Measurements from ENCODE around the gene TUBGCP2.

GRCh38 chr10:133247681-133248333, 60.9 kb downstream of the TUBGCP2 start:
- TF ChIP-seq, protein P1, sequence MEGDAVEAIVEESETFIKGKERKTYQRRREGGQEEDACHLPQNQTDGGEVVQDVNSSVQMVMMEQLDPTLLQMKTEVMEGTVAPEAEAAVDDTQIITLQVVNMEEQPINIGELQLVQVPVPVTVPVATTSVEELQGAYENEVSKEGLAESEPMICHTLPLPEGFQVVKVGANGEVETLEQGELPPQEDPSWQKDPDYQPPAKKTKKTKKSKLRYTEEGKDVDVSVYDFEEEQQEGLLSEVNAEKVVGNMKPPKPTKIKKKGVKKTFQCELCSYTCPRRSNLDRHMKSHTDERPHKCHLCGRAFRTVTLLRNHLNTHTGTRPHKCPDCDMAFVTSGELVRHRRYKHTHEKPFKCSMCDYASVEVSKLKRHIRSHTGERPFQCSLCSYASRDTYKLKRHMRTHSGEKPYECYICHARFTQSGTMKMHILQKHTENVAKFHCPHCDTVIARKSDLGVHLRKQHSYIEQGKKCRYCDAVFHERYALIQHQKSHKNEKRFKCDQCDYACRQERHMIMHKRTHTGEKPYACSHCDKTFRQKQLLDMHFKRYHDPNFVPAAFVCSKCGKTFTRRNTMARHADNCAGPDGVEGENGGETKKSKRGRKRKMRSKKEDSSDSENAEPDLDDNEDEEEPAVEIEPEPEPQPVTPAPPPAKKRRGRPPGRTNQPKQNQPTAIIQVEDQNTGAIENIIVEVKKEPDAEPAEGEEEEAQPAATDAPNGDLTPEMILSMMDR (conservative IDR thresholded peaks at IDR 0.05; ENCODE audit: low read length), result no peak
- TF ChIP-seq EZH2phosphoT487 (IDR thresholded peaks at IDR 0.05; ENCODE audit: borderline replicate concordance), result no peak

Measured in Loucy (cell line).